Epithelial cell of esophagus (primary cell): Measurements from ENCODE around the gene PRELID3B.

ENCODE experiments used
- DNase-seq: peaks from one replicate; pipeline ENCODE4 v3.0.0; 2010; ENCODE audit warnings: low read depth
- H3K4me3 ChIP-seq: 2 replicates; pipeline ENCODE4 v1.5.1; 2011; ENCODE audit warnings: mild to moderate bottlenecking, low read length, control low read depth
- TF ChIP-seq, protein P1 (sequence below): IDR thresholded peaks from 2 replicates; pipeline ENCODE4 v1.5.1; 2011; ENCODE audit warnings: low read depth, mild to moderate bottlenecking, low read length, control low read depth, inconsistent platforms; ENCODE audit not compliant: insufficient read depth; ENCODE audit errors: missing control alignments

Gene PRELID3B

DNA sequence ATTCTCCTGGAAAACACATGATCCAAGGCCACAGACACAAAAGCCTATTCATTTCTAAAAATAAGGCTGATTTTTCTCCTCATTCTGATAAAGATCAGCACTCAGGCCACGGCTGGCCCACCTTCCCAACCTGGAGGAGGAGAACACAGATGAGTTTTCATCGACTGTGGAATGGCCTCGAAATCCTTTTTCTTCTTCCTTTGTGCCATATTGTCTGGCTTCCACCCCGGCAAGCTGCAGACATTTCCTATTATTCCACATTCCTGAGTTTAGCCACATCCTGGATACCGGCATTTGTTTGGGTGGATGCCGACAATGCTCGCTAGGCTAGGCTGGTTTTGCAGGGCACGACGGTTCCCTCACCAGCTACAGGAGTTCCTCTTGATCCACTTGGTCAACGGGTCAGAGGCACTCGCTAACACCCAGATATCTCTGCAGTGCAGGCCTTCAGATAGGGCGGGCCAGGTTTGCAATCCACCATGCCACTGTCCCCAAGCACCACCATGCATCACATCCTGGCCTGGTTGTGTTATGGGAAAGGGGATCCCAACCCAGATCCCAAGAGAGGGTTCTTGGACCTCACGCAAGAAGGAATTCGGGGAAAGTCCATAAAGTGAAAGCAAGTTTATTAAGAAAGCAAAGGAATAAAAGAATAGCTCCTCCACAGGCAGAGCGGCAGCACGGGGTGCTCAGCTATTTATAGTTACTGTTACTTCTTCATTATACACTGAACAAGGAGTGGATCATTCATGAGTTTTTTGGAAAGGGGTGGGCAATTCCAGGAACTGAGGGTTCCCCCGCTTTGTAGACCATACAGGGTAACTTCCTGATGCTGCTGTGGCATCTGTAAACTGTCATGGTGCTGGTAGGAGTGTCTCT, 31.4 kb downstream of the PRELID3B start:
- TF ChIP-seq, protein P1, sequence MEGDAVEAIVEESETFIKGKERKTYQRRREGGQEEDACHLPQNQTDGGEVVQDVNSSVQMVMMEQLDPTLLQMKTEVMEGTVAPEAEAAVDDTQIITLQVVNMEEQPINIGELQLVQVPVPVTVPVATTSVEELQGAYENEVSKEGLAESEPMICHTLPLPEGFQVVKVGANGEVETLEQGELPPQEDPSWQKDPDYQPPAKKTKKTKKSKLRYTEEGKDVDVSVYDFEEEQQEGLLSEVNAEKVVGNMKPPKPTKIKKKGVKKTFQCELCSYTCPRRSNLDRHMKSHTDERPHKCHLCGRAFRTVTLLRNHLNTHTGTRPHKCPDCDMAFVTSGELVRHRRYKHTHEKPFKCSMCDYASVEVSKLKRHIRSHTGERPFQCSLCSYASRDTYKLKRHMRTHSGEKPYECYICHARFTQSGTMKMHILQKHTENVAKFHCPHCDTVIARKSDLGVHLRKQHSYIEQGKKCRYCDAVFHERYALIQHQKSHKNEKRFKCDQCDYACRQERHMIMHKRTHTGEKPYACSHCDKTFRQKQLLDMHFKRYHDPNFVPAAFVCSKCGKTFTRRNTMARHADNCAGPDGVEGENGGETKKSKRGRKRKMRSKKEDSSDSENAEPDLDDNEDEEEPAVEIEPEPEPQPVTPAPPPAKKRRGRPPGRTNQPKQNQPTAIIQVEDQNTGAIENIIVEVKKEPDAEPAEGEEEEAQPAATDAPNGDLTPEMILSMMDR, result peak; percentile 5
- peak; percentile 78 for DNase-seq
- H3K4me3 ChIP-seq, result no peak overlapping the region

DNA sequence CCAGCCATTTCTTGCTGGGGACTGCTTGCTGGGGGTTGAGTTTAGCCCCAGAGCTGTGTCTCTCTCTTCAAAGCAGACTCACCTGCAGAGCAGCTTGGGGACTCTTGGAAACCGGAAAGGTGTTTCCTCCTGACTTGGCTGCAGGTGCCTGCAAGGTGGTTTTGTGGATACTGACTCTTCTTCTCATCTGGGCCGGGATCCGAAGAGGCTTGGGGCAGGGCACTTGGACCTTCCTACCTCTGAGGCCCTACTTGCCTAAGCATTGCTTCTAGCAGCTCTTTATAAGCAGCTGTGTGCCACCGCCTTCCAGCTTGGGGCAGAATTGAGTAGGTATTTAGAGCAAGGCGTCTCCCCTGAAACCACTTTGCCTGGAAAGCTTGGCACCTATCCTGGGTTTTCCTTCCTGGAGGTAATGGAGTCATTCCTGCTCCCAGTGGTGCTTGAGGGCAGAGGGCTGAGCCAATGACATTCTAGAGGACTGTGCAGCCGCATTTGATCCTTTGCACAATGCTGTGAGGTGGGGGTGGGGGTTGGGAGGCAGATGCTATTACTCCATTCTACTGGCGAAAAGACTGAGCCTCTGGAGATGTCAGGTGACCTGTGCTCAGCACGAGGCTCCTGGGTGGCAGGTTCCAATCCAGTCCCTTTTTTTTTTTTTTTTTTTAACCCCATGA, 32.1 kb downstream of the PRELID3B start:
- TF ChIP-seq, protein P1, result peak; percentile 3
- DNase-seq, result peak; percentile 59
- no peak overlapping the region for H3K4me3 ChIP-seq

DNA sequence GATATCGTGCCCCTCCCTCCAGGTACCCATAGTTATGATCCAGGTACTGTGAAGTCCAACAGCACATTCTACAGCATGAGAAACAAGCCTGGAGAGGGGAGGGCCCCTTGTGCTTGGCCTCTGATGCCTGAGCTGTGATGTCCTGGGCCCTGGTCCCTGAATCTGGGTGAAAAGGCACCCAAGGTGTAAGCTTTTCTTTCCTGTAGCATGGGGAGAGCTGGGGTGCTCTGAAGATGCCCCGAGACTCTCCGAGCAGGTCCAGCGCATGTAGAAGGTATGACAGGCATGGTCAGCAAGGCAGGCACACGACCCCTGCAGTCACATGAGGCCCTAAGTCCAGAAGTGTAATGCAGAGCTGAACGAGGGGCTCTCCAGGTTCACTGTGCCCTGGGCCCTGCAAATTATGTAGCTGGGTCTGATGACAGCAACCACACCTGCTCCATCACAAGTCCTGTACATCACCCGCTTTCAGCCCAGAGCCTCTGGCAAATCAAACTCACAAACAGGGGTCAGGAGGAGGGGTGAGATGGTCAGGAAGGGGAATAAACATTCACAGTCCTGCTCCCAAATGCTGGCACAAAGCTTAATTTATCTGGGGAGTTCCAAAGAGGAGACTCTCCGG, 33.8 kb downstream of the PRELID3B start:
- DNase-seq, result no peak
- TF ChIP-seq, protein P1, result no peak
- no peak overlapping the region for H3K4me3 ChIP-seq

DNA sequence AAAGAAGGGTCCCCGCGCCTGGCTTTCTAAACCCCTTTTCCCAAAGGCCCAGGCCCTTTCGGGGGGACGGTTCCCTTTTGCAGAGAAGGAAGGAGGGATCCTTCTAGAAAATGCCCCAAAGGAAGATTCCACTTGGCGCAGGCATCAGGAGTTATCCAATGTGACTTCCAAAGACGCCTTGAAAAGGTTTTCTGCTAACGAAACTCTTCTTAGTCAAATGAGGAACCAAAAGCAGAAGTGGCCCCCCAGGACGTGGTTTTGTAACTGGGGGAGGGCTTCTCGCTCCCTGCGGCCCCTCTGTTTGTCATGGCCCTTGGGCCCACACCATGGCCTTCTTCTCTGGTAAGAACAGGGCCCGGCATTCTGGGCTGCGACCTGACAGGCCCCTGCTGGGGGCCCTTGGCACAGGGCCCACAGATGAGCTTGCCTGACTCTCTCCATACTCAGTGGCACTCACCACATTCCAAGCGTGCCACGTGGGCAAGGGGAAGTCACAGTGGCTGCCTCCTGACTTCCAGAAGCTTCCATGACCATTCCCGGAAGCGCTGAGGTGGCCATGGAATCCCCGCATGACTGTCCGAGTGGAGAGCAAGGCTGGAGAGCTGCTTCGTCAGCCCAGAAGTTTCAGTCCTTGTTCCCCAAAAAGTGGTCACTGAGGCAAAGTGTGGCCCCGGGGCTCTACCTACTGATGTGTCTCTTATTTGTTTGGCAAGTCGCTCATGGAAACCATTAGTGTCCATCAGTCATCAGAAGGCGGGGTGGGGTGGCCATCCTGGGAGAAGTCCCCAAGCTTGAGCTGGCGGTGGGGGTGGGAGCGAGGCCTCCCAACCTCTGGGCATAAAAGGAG, 34.7 kb downstream of the PRELID3B start:
- no peak for DNase-seq
- TF ChIP-seq, protein P1, result no peak
- no peak overlapping the region for H3K4me3 ChIP-seq

DNA sequence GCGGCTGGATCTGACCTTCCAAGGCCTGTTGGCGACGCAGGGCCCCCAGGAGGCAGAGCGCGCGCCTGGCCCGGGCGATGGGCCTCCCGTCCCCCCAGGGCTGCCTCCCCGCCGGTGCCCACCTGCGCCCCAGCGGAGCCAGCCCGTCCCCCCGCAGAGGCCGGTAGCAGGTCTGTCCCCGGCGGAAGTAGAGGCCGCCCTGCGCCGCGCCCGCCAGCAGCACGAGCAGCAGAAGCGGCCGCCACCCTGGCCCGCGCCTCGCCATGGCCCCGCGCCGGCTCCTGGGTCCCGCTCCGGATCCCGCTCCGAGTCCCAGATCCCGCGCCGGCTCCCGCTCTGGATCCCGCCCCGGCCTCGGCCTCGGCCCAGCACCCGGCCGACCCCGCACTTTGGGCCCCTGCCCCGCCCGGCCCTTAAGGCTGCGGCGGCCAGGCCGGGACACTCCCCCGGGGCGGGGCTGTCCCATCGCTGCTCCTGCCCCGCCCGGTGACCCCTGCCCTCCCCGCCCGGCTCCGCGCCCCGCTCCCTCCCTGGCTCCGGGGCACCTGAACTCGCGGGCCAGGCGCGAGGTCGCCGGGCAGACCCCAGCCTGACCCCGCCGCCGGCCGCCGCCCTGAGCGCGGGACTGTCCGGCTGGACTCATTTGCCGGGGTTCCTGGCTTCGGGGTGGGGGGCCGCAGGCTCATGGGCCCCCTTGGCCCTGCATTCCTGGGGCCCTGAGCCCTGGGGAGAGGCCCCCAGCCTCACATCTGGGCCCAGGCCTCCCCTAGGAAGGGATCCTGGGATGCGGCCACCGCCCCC, 35.5 kb downstream of the PRELID3B start, which contains the start of gene CTSZ:
Gene CTSZ (minus strand): TSS at position 391 of the 801 bp plus-strand sequence. CDS start 126 bp downstream, at position 265.
- peak within 1 kb of the TSS; percentile 53 for H3K4me3 ChIP-seq
- DNase-seq, result peak; percentile 39
- TF ChIP-seq, protein P1, result no peak
